Measurements from ENCODE around the gene STRN3. TPM values are rescaled to one million over a fixed set of nuclear protein-coding genes. Genes with fewer than 3 reads are reported as not detected.

The STRN3 gene
- total RNA-seq, 1 donor from 2014 or later = 42.7 TPM

DNA sequence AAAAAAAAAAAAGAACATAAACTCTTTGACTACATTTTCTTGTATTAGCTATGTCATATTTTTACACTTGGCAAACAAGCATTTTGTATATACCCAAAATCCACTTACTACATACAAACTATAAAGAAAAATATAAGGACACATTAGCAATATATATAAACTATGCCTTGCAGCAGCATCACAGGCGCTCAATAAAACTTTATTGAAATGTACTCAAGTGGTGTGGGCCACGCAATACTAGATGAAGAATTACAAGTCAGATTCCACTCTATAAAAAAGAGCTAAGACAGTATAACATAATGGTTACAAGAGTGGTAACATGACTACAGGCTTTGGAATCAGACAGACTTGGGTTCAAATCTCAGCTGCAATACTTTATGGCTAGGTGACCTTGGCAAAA is 3.8 kb downstream of the STRN3 start:
- H3K27ac Mint-ChIP-seq (ENCODE audit: unreplicated experiment) = no peak overlapping the region

GRCh38 chr14:31021576-31021949 is 4.6 kb downstream of the STRN3 start:
- H3K4me3 Mint-ChIP-seq (ENCODE audit: unreplicated experiment) = peak overlapping the region; percentile 3
- H3K9me3 Mint-ChIP-seq (ENCODE audit: unreplicated experiment) = no peaks in the 10 kb centered on the region
- DNase-seq (ENCODE audit: low spot score) = no peak
- H3K27me3 Mint-ChIP-seq (ENCODE audit: unreplicated experiment) = peaks cover 5% of the 10 kb centered on the region
- H3K27ac Mint-ChIP-seq (ENCODE audit: unreplicated experiment) = peak overlapping the region; percentile 50
- no peak for TF ChIP-seq CTCF (IDR thresholded peaks at IDR 0.05; ENCODE audit: unreplicated experiment)
- H3K4me1 Mint-ChIP-seq (ENCODE audit: unreplicated experiment) = peaks cover 22% of the 10 kb centered on the region
- peaks cover 15% of the 10 kb centered on the region for H3K36me3 Mint-ChIP-seq (ENCODE audit: low read depth, unreplicated experiment)

More for the DNA sequence above, 3.8 kb downstream of the STRN3 start:
- peaks cover 13% of the 10 kb centered on the region for H3K27me3 Mint-ChIP-seq (ENCODE audit: unreplicated experiment)
- H3K4me3 Mint-ChIP-seq (ENCODE audit: unreplicated experiment) = no peak overlapping the region
- no peak for TF ChIP-seq CTCF (IDR thresholded peaks at IDR 0.05; ENCODE audit: unreplicated experiment)
- H3K4me1 Mint-ChIP-seq (ENCODE audit: unreplicated experiment) = peaks cover 26% of the 10 kb centered on the region
- H3K36me3 Mint-ChIP-seq (ENCODE audit: low read depth, unreplicated experiment) = peaks cover 22% of the 10 kb centered on the region
- no peaks in the 10 kb centered on the region for H3K9me3 Mint-ChIP-seq (ENCODE audit: unreplicated experiment)
- DNase-seq (ENCODE audit: low spot score) = no peak

DNA sequence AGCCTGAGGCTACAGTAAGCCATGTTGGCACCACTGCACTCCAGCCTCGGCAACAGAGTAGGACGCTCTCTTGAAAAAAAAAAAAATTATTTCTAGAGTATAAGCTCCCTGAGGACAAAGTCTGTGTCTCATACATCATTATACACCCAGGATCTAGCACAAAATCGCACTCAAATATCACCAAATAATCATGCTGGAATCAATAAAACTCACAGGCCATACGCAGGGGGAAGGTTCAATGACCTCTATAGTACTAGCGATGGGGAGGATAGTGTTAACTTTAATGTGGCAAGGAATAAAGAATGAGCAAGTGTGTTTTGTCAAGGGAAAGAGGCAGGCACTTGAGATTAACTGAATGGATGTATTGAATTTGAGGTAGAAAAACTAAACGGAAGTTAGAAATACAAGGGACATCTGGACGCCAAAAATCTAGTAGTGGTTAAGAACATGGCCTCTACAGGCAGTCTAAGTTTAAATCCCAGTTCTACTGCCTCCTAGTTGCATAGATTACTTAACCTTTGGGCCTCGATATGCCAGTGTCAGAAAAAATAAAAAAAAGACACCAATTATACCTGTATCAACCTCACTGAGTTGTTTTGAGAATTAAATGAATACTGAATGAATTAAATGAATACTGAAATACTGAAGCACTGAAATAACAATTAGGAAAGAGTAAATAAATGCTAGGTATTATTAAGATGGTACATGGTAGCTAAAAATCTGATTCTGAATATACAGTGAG is 5.2 kb downstream of the STRN3 start:
- Mint-ChIP-seq H3K36me3 (ENCODE audit: low read depth, unreplicated experiment) (peaks cover 15% of the 10 kb centered on the region), H3K27me3 (ENCODE audit: unreplicated experiment) (peaks cover 5% of the 10 kb centered on the region), H3K27ac (ENCODE audit: unreplicated experiment) (peak overlapping the region; percentile 50), H3K4me3 (ENCODE audit: unreplicated experiment) (peak overlapping the region; percentile 3), H3K9me3 (ENCODE audit: unreplicated experiment) (no peaks in the 10 kb centered on the region), H3K4me1 (ENCODE audit: unreplicated experiment) (peaks cover 22% of the 10 kb centered on the region)
- DNase-seq (ENCODE audit: low spot score) = no peak
- no peak for TF ChIP-seq CTCF (IDR thresholded peaks at IDR 0.05; ENCODE audit: unreplicated experiment)

GRCh38 chr14:31018057-31018645 is 8.0 kb downstream of the STRN3 start:
- no peak overlapping the region for H3K27ac Mint-ChIP-seq (ENCODE audit: unreplicated experiment)
- no peak overlapping the region for H3K4me3 Mint-ChIP-seq (ENCODE audit: unreplicated experiment)
- H3K27me3 Mint-ChIP-seq (ENCODE audit: unreplicated experiment) = peaks cover 4% of the 10 kb centered on the region
- no peak for TF ChIP-seq CTCF (IDR thresholded peaks at IDR 0.05; ENCODE audit: unreplicated experiment)
- DNase-seq (ENCODE audit: low spot score) = no peak
- H3K9me3 Mint-ChIP-seq (ENCODE audit: unreplicated experiment) = no peaks in the 10 kb centered on the region
- peaks cover 9% of the 10 kb centered on the region for H3K4me1 Mint-ChIP-seq (ENCODE audit: unreplicated experiment)
- H3K36me3 Mint-ChIP-seq (ENCODE audit: low read depth, unreplicated experiment) = peaks cover 10% of the 10 kb centered on the region

DNA sequence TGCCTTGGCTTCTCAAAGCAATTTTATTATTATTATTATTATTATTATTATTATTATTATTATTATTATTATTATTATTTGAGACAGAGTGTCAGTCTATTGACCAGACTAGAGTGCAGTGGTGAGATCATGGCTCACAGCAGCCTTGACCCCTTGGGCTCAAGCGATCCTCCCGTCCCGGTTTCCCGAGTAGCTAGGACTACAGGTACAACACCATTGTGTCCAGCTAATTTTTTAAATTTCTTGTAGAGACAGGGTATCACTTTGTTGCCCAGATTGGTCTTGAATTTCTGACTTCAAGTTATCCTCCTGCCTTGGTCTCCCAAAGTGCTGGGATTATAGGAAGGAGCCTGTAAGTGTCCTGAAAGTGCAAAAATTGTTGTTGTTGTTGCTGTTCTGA is 12.3 kb downstream of the STRN3 start:
- Mint-ChIP-seq H3K27me3 (ENCODE audit: unreplicated experiment) (peaks cover 4% of the 10 kb centered on the region), H3K9me3 (ENCODE audit: unreplicated experiment) (no peaks in the 10 kb centered on the region), H3K4me3 (ENCODE audit: unreplicated experiment) (no peak overlapping the region), H3K27ac (ENCODE audit: unreplicated experiment) (no peak overlapping the region), H3K36me3 (ENCODE audit: low read depth, unreplicated experiment) (peaks cover 7% of the 10 kb centered on the region), H3K4me1 (ENCODE audit: unreplicated experiment) (peaks cover 3% of the 10 kb centered on the region)
- no peak for DNase-seq (ENCODE audit: low spot score)
- TF ChIP-seq CTCF (IDR thresholded peaks at IDR 0.05; ENCODE audit: unreplicated experiment) = no peak
